Measurements from ENCODE around the gene NTSR1. TPM values are rescaled to one million over a fixed set of nuclear protein-coding genes. Genes with fewer than 3 reads are reported as not detected.

Gene NTSR1
- total RNA-seq, 1 experiment from 2014 or later: 0.16 TPM

GRCh38 chr20:62792182-62792939, 83.7 kb downstream of the NTSR1 start:
- no peaks in the 10 kb centered on the region for H3K9me3 Mint-ChIP-seq (ENCODE audit: unreplicated experiment)
- intact Hi-C loops (cut with micrococcal nuclease; ENCODE audit: unreplicated experiment): loop anchor here (5.0 to 10.0 kb wide), 3 partner anchors 65 to 488 kb away; partner anchors contain the start of gene ADRM1
- no peak overlapping the region for H3K27ac Mint-ChIP-seq (ENCODE audit: unreplicated experiment)

GRCh38 chr20:62792940-62793756, 84.5 kb downstream of the NTSR1 start:
- no peak overlapping the region for H3K4me3 ChIP-seq (ENCODE audit: low read depth, low read length)
- CTCF ChIA-PET: interaction anchor here (1.2 to 3.5 kb wide), 10 partner anchors 16 to 315 kb away, joined by 5 to 57 read pairs (median 14); partner anchors contain the start of gene NTSR1
- no peaks in the 10 kb centered on the region for H3K27me3 ChIP-seq (replicated peaks; ENCODE audit: control insufficient read depth, insufficient read depth, low read length)
- BruUV-seq (replicated peaks): no TSS peak
- no peak for TF ChIP-seq CTCF (IDR thresholded peaks at IDR 0.05; ENCODE audit: insufficient read depth in 1 of 2, low read depth in 1 of 2, low read length in 1 of 2, severe bottlenecking in 1 of 2, unreplicated experiment in 1 of 2)
- POLR2A ChIA-PET: no interaction called here
- Mint-ChIP-seq H3K9me3 (ENCODE audit: unreplicated experiment) (no peaks in the 10 kb centered on the region), H3K4me3 (ENCODE audit: unreplicated experiment) (peak overlapping the region; percentile 10), H3K4me1 (ENCODE audit: low read depth, unreplicated experiment) (peaks cover 10% of the 10 kb centered on the region), H3K27me3 (ENCODE audit: insufficient read depth, unreplicated experiment) (no peaks in the 10 kb centered on the region), H3K27ac (ENCODE audit: unreplicated experiment) (no peak overlapping the region), H3K36me3 (ENCODE audit: insufficient read depth, unreplicated experiment) (peaks cover 41% of the 10 kb centered on the region)
- no peak for DNase-seq
- H3K36me3 ChIP-seq (ENCODE audit: control insufficient read depth, insufficient read depth, low read length): no peaks in the 10 kb centered on the region; the same call in 1 of the 2 replicates
- intact Hi-C loops (cut with micrococcal nuclease; ENCODE audit: unreplicated experiment): loop anchor here (5.0 to 10.0 kb wide), 3 partner anchors 66 to 488 kb away; partner anchors contain the start of gene ADRM1
- peaks cover 18% of the 10 kb centered on the region for H3K4me1 ChIP-seq
- H3K9me3 ChIP-seq: no peaks in the 10 kb centered on the region

More at GRCh38 chr20:62792182-62792939, 83.7 kb downstream of the NTSR1 start:
- H3K9me3 ChIP-seq: no peaks in the 10 kb centered on the region
- BruUV-seq (replicated peaks): no TSS peak
- CTCF ChIA-PET: interaction anchor here (0.5 to 2.4 kb wide), 22 partner anchors 10 to 362 kb away, joined by 3 to 25 read pairs (median 6); partner anchors contain the start of gene NTSR1
- H3K4me3 ChIP-seq (ENCODE audit: low read depth, low read length): no peak overlapping the region
- no peak for TF ChIP-seq CTCF (IDR thresholded peaks at IDR 0.05; ENCODE audit: insufficient read depth in 1 of 2, low read depth in 1 of 2, low read length in 1 of 2, severe bottlenecking in 1 of 2, unreplicated experiment in 1 of 2)
- H3K36me3 Mint-ChIP-seq (ENCODE audit: insufficient read depth, unreplicated experiment): peaks cover 33% of the 10 kb centered on the region
- H3K27me3 ChIP-seq (replicated peaks; ENCODE audit: control insufficient read depth, insufficient read depth, low read length): no peaks in the 10 kb centered on the region
- H3K4me1 ChIP-seq: peaks cover 10% of the 10 kb centered on the region
- H3K4me1 Mint-ChIP-seq (ENCODE audit: low read depth, unreplicated experiment): peaks cover 2% of the 10 kb centered on the region
- no peak overlapping the region for H3K4me3 Mint-ChIP-seq (ENCODE audit: unreplicated experiment)
- H3K27me3 Mint-ChIP-seq (ENCODE audit: insufficient read depth, unreplicated experiment): no peaks in the 10 kb centered on the region
- no peak for DNase-seq
- H3K36me3 ChIP-seq (ENCODE audit: control insufficient read depth, insufficient read depth, low read length): no peaks in the 10 kb centered on the region; the same call in 1 of the 2 replicates
- POLR2A ChIA-PET: no interaction called here

GRCh38 chr20:62793757-62794006, 85.0 kb downstream of the NTSR1 start:
- Histone ChIP-seq H3K27me3 (replicated peaks; ENCODE audit: control insufficient read depth, insufficient read depth, low read length) (no peaks in the 10 kb centered on the region), H3K36me3 (ENCODE audit: control insufficient read depth, insufficient read depth, low read length) (peaks cover 2% of the 10 kb centered on the region), H3K9me3 (no peaks in the 10 kb centered on the region), H3K4me1 (peaks cover 21% of the 10 kb centered on the region), H3K4me3 (ENCODE audit: low read depth, low read length) (peak overlapping the region; percentile 27)
- no peak for DNase-seq
- Mint-ChIP-seq H3K36me3 (ENCODE audit: insufficient read depth, unreplicated experiment) (peaks cover 47% of the 10 kb centered on the region), H3K4me1 (ENCODE audit: low read depth, unreplicated experiment) (peaks cover 15% of the 10 kb centered on the region), H3K27me3 (ENCODE audit: insufficient read depth, unreplicated experiment) (no peaks in the 10 kb centered on the region), H3K9me3 (ENCODE audit: unreplicated experiment) (no peaks in the 10 kb centered on the region), H3K27ac (ENCODE audit: unreplicated experiment) (no peak overlapping the region), H3K4me3 (ENCODE audit: unreplicated experiment) (peak overlapping the region; percentile 89)
- intact Hi-C loops (cut with micrococcal nuclease; ENCODE audit: unreplicated experiment): loop anchor here (1.0 to 10.0 kb wide), 5 partner anchors 13 to 489 kb away; partner anchors contain the start of gene ADRM1
- peak in 1 of 2 experiments; percentile 5 for TF ChIP-seq CTCF (IDR thresholded peaks at IDR 0.05; ENCODE audit: insufficient read depth in 1 of 2, low read depth in 1 of 2, low read length in 1 of 2, severe bottlenecking in 1 of 2, unreplicated experiment in 1 of 2)
- ChIA-PET POLR2A (interaction anchor here (1.0 to 1.2 kb wide), 6 partner anchors 10 to 727 kb away, joined by 3 to 16 read pairs (median 8); partner anchors contain the start of genes PPDPF, SLCO4A1 and TCFL5), CTCF (interaction anchor here (0.6 to 3.5 kb wide), 31 partner anchors 8 to 500 kb away, joined by 3 to 57 read pairs (median 5); partner anchors contain the start of genes COL9A3 and OGFR)
- no TSS peak for BruUV-seq (replicated peaks)
